Measurements from ENCODE around the gene COX8A. TPM values are rescaled to one million over a fixed set of nuclear protein-coding genes. Genes with fewer than 3 reads are reported as not detected.

COX8A gene
- total and polyA plus RNA-seq, 10 of the 15 experiments (the other 5 are each of a cell fraction or from before 2014, with no cell fraction given), result 243 to 1,476 (median 522) TPM

DNA sequence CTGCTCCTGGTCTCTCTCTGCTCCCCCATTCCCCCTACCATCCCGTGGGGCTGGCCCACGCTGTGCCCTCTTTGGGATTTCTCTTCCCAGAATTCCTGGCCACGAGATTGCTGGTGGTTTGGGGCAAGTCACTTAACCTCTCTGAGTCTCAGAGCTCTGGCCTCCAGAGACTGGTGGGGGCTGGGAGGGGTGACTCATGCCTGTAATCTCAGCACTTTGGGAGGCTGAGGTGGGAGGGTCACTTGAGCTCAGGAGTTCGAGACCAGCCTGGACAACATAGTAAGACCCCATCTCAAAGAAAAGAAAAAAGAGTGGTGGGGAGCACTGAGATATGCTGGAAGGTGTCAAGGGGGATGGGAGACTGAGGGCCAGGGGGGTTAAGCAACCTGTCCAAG lies 30.2 kb downstream of the COX8A start (continued):
- TF ChIP-seq, protein P1, sequence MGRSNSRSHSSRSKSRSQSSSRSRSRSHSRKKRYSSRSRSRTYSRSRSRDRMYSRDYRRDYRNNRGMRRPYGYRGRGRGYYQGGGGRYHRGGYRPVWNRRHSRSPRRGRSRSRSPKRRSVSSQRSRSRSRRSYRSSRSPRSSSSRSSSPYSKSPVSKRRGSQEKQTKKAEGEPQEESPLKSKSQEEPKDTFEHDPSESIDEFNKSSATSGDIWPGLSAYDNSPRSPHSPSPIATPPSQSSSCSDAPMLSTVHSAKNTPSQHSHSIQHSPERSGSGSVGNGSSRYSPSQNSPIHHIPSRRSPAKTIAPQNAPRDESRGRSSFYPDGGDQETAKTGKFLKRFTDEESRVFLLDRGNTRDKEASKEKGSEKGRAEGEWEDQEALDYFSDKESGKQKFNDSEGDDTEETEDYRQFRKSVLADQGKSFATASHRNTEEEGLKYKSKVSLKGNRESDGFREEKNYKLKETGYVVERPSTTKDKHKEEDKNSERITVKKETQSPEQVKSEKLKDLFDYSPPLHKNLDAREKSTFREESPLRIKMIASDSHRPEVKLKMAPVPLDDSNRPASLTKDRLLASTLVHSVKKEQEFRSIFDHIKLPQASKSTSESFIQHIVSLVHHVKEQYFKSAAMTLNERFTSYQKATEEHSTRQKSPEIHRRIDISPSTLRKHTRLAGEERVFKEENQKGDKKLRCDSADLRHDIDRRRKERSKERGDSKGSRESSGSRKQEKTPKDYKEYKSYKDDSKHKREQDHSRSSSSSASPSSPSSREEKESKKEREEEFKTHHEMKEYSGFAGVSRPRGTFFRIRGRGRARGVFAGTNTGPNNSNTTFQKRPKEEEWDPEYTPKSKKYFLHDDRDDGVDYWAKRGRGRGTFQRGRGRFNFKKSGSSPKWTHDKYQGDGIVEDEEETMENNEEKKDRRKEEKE (IDR thresholded peaks at IDR 0.05), result no peak
- TF ChIP-seq WRNIP1 (IDR thresholded peaks at IDR 0.05; ENCODE audit: borderline replicate concordance, low read depth, low read length) (no peak), ESRRA (IDR thresholded peaks at IDR 0.05; ENCODE audit: low read length) (no peak), CBX5 (IDR thresholded peaks at IDR 0.05; ENCODE audit: low read depth) (no peak), CHD2 (IDR thresholded peaks at IDR 0.05; ENCODE audit: borderline replicate concordance, low read depth, low read length) (no peak), ZNF217 (IDR thresholded peaks at IDR 0.05) (no peak), DPF2 (IDR thresholded peaks at IDR 0.05) (no peak), YBX1 (IDR thresholded peaks at IDR 0.05) (no peak), POLR2A (IDR thresholded peaks at IDR 0.05; ENCODE audit: low read depth, low read length) (no peak), FOXK2 (IDR thresholded peaks at IDR 0.05) (no peak), SUZ12 (IDR thresholded peaks at IDR 0.05; ENCODE audit: unreplicated experiment) (no peak), YY1 (IDR thresholded peaks at IDR 0.05; ENCODE audit: low read depth, low read length) (no peak), CBFB (IDR thresholded peaks at IDR 0.05; ENCODE audit: low read depth) (no peak)
- TF ChIP-seq, protein P2, sequence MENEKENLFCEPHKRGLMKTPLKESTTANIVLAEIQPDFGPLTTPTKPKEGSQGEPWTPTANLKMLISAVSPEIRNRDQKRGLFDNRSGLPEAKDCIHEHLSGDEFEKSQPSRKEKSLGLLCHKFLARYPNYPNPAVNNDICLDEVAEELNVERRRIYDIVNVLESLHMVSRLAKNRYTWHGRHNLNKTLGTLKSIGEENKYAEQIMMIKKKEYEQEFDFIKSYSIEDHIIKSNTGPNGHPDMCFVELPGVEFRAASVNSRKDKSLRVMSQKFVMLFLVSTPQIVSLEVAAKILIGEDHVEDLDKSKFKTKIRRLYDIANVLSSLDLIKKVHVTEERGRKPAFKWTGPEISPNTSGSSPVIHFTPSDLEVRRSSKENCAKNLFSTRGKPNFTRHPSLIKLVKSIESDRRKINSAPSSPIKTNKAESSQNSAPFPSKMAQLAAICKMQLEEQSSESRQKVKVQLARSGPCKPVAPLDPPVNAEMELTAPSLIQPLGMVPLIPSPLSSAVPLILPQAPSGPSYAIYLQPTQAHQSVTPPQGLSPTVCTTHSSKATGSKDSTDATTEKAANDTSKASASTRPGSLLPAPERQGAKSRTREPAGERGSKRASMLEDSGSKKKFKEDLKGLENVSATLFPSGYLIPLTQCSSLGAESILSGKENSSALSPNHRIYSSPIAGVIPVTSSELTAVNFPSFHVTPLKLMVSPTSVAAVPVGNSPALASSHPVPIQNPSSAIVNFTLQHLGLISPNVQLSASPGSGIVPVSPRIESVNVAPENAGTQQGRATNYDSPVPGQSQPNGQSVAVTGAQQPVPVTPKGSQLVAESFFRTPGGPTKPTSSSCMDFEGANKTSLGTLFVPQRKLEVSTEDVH (IDR thresholded peaks at IDR 0.05; ENCODE audit: low read depth, partially characterized antibody), result no peak
